NT2/D1 (cell line): ENCODE results near the gene AP2A2.

ENCODE experiments used
- SUZ12 ChIP-seq: IDR thresholded peaks from 2 replicates; pipeline ENCODE4 v1.6.1; 2011; ENCODE audit not compliant: insufficient read length, insufficient read depth; ENCODE audit errors: extremely low read depth
- ZNF274 ChIP-seq: IDR thresholded peaks from 2 replicates; pipeline ENCODE4 v1.6.1; 2011; ENCODE audit warnings: mild to moderate bottlenecking, low read depth, low read length

GRCh38 chr11:936199-936598 lies 10.5 kb downstream of the AP2A2 start:
- TF ChIP-seq ZNF274 (no peak), SUZ12 (no peak)
